Measurements from ENCODE around the gene DCUN1D1.

DCUN1D1 gene

DNA sequence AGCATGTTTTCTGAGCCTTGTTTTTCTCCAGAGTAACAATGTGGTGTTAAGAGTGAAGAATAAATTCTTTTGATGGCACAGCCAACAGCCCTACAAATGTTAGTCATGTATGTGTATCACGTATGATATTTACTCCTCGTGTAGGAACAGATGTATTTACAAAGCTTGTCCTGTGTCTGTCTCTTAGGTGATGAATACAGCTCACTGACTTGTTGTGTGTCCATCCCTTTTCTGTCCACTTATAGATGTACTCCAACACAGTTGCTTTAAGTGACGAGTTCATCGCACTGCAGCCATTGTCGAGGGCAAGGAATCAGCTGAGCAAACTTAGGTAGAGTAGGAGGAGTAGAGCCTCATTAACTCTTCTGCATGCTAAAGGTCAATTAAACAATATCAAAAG is 78.1 kb downstream of the DCUN1D1 start:
- DNase-seq (ENCODE audit: low read depth in 4 of 4, low spot score in 1 of 4), result no peak

DNA sequence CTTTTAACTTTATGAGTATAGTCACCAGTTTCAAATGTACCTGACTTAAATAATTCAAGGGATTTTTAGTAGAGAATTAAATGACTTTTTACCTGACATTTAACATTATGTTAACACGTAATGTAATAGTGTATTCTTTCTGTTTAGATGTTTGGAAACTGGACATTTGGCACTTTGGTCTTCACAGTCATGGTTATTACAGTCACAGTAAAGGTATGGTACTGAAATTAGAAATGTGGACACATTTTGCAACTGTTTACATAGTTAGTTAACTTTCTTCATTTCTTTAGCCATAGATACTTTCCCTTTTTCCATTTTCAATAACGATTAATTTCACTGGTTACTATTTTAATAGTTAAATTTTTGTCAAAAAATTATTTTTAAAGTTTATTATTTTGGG is 83.8 kb downstream of the DCUN1D1 start:
- no peak for DNase-seq (ENCODE audit: low read depth in 4 of 4, low spot score in 1 of 4)

DNA sequence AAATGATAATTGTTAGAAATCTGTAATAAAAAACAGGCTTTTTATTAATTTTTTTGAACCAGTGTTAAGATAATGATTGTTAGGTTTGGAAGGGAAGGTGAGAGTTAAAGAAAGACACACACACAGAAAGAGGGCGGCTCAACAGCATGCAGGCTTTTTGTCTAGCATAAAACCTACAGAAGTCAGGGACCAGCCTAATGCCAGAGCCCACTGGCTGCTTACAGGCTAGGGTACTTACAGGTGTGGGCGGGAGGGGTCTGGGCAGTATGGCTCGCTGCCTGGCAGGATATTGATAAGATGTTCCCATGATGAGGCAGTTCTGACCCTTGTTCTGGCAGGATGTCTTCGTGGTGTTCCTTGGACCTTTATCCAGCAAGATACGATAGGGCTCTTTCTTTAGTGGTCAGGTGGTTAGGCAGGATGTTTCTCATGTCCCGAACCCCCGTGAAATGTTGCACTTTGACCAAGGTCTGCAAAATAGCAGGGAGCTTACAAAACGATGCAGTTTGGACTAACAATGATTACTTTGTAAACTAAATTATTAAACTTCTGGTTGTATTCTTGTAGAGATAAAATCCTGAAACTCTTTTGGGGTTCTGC is 84.7 kb downstream of the DCUN1D1 start:
- no peak for DNase-seq (ENCODE audit: low read depth in 4 of 4, low spot score in 1 of 4)

DNA sequence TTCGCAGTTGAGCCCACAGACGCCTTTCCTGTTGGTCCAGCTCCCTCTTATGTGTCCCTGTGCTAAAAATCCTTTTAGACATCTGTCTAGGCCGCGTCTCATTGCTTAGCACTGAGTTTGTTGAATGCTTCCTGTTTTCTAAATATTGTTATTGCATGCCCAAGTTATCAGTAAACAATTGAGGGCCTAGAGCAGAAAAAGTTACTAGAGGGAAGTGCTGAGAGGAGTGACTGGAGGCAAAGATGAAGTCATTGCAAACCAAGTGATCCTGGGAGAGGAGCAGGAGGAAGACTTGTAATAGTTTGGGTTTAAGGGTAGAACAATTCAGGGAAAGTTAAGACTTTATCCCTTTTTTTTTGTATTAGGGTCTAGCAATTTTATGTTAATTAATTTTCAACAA is 88.1 kb downstream of the DCUN1D1 start:
- no peak for DNase-seq (ENCODE audit: low read depth in 4 of 4, low spot score in 1 of 4)

DNA sequence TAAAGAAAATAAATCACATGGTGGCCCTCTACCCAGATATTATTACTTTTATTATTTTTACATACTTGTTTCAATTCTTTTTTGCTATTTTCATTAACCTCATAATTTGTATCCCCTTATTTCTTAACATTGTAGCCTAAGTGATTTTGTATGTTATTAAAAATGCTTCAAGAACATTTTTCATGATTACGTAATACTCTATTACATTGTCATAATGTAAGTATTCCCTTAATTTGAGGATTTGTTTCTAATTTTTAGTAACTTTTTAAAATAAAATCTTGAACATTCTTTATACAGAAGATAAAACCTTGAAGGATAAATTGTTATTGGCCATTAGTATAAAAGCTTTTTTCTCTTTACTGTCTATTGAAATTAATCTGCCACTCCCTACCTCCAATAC is 89.0 kb downstream of the DCUN1D1 start:
- no peak for DNase-seq (ENCODE audit: low read depth in 4 of 4, low spot score in 1 of 4)

DNA sequence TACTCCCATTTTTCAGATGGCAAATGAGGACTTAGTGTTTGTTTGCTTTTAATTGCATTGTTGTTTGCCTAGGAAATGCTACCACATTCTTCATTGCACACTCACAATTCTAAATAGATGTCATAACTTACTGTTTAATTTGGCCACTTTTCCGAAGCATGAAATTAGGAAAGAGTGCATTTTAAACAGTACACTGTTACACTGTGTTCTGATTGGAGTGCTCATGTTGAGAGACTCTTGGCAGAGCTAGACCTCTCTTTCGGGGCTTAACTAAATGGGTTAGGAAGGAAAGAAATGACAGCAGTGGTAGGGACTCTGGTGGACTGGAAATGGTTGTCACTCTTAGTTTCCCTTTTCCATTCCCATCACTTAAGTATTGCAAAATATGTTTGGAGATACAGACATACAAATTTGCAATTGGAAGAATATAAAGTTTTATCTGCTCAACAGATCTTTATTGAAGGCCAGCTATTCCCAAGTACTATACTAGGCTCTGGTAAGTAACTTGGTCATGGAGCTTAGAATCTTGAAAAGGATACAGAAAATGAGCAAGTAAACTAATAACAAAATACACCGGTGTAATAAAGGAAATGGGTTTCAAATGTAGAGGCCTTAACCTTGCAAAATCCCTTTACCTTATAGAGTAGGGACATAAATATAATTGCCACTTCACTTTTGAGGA is 90.2 kb downstream of the DCUN1D1 start:
- no peak for DNase-seq (ENCODE audit: low read depth in 4 of 4, low spot score in 1 of 4)
